EL (cell line): ENCODE results near the gene PTGFR.

ENCODE experiments used
- DNase-seq: peaks from one replicate; pipeline ENCODE4 v3.0.0-alpha.2; 2016

The PTGFR gene

DNA sequence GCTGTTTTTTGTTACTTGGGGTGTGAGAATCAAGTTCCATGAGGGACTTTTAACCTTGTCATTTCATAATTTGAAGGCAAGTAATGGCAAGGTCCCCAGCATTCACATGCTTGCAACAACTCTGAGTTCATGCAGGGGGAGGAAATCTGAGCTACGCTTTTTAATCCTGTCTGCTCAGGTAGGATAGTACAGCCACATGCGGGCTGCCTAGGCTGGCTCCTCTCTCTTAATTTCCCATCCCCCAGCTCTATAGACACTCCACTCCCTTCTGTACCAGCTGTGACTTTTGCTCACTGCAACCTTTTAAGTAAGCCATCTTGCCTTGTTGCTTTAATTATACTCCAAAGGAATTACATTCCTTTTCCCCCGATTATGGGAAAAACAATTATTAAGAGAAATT is 30.1 kb downstream of the PTGFR start:
- DNase-seq = no peak

DNA sequence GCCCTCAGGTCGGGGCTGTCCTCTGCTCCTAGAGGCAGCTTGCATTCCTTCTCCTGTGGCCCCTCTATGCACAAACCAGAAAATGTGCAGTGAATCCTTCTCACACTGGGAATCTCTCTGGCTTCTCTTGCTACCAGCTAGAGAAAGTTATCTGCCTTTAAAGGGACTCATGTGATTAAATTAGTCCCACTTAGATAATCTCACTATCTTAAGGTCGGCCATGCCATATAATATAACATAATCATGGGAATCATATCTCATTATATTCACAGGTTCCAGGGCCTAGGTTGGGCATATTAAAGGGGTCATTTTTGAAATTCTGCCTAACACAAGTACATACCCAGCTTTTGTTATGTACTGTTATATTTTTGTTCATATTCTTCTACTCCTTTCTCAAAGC is 31.4 kb downstream of the PTGFR start:
- no peak for DNase-seq

DNA sequence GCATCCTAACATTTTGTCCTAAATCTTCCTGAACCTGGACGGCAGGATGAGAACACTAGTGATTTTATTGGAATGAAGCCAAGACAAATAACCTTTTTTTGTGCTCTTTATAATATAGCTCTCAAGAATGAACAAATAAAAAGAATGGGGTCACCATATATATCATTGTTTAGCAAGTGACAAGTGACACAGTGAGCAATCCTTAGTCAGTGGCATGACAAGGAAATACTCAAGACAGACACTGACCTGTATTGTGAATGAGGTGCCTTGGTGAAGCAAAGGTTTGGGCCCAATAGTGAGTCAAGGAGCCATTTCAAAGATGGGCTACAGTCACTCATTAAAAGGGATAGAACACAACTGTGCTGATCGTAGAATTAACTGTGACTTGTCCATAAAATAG is 35.7 kb downstream of the PTGFR start:
- no peak for DNase-seq

DNA sequence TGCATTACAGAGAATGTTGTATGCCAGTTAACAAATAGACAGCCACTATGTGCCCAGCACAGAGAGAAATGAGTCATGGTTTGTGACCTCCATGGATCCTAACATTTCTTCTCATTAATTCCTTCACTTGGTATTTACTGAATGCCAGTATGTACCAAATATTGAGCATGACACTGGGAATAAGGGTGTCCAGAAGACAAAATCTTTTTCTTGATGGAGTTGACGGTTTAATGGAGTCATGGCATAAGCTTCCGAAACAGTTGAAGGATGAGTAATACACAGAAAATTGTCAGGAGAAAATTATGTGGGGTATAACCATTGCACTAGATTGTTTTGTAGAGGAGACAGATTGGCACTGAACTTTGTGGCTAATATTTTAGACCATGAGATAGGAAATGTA is 36.9 kb downstream of the PTGFR start:
- peak; percentile 66 for DNase-seq

DNA sequence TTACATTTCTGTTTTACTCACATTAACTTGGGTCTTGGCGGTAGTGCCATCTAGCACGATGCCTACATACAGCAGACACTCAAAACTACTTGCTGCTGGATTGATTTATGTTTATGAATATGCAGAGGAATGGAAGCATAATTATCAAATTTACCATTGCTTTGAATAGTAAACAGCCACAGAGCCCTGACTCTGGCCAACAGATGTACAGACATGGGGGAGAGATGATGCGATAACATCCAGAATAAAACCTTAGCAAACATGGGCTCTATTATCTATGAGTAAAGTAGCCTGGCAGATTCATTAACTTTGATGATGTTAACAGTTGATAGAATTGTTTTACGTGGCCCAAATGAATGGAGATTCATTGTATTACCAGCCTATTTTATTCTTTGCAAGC is 42.8 kb downstream of the PTGFR start:
- no peak for DNase-seq

DNA sequence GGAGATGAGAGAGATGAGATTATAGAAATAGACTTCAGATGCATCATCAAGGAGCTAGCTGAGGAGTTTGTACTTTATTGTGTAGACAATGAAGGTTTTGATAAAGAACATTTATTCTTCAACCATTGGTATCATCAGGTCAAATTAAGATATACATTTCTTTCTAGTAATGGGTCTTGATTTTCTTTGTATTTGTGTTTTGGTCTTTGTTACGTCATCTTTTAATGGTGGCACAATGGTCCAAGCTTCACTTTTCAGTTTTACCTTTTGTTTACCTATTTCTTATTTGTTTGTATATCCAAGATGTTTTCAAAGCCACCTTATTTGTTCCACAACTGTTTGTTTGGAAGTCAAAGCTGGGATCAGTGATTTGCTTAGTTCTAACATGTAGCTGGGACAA is 44.5 kb downstream of the PTGFR start:
- DNase-seq = no peak

DNA sequence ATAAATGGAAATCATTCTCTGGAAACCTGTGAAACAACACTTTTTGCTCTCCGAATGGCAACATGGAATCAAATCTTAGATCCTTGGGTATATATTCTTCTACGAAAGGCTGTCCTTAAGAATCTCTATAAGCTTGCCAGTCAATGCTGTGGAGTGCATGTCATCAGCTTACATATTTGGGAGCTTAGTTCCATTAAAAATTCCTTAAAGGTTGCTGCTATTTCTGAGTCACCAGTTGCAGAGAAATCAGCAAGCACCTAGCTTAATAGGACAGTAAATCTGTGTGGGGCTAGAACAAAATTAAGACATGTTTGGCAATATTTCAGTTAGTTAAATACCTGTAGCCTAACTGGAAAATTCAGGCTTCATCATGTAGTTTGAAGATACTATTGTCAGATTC is 45.7 kb downstream of the PTGFR start:
- DNase-seq = peak; percentile 69

DNA sequence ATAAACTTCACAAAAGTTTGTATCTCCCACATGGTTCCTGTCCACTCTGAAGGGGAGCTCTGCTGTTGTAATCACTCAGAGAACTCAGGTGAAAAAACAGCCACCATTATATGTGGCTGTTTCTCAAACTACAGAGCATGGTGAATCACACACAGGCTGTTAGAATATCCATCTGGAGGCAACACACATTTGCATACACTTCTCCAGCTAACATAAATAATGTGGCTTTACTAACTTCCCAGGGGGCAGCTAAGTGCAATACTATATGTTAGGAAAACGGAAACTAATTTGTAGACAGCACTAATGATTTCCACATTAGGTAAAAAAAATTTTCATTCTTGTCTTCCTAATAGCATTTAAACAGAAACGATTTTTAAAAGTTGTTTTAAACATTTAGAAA is 49.3 kb downstream of the PTGFR start:
- no peak for DNase-seq

DNA sequence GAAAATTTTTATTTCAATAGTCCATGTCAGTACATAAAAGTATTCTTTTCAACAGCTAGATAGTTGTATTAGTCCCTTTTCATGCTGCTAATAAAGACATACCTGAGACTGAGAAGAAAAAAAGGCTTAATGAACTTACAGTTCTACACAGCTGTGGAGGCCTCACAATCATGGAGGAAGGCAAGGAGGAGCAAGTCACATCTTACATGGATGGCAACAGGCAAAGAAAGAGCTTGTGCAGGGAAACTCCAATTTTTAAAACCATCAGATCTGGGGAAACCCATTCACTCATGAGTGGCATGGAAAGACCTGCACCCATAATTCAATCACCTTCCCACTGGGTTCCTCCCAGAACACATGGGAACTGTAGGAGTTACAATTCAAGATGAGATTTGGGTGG is 50.7 kb downstream of the PTGFR start:
- no peak for DNase-seq

DNA sequence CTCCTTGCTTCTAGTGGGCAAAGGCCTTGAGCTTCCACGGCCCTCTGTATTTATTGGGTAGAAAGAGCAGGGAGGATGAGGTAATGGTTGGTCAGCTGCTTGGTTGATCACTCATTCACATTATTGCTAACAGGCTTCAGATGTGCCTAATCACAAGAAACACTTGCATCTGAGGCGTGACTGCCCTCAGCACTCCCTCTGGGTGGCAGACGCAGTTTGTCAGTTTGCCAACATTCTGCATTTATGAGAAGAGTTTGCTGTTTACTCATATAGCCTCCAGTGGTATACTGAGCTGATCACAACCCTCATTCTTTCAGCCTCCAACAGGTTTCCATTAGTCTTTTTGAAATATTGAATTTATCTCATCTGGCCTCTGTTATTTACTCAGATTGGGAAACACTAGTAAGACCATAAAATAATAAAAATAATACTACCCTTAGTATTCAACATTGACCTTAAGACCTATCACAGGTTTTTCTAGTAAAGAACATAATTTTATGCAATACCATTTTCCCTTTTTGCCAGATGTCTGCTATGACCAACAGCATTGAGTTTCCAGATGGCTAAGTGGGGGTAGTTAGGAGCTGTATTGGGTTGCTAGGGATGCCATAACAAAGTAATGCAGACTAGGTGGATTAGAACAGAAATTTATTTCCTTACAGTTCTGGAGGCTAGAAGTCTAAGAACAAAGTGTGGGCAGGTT is 53.3 kb downstream of the PTGFR start:
- peak; percentile 73 for DNase-seq

DNA sequence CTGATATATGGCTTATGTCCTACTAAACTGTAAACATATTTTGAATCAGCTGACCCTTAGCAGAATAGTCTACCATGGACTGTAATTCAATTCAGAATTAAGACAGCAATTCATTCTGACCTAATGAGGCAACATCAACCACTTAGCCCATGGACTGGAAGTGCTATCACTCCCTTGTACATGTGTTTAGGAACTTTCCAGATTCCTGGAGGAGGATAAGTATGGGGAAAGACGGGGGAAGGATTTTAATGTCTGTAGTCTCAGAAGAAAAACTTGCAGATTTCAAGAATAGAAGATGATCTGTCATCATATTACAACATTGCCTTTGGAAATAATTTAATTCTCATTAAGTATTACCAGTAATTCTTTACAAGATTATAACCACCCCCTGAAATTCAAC is 56.3 kb downstream of the PTGFR start:
- DNase-seq = no peak

DNA sequence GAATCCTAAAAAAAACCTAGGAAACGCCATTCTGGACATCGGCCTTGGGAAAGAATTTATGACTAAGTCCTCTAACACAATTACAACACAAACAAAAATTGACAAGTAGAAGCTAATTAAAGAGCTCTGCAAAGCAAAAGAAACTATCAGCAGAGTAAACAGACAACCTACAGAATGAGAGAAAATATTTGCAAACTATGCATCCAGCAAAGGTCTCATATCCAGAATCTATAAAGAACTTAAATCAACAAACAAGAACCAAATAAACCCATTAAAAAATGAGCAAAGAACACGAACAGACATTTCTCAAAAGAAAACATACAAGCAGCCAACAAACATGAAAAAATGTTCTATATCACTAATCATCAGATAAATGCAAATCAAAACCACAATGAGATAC is 58.6 kb downstream of the PTGFR start:
- no peak for DNase-seq

DNA sequence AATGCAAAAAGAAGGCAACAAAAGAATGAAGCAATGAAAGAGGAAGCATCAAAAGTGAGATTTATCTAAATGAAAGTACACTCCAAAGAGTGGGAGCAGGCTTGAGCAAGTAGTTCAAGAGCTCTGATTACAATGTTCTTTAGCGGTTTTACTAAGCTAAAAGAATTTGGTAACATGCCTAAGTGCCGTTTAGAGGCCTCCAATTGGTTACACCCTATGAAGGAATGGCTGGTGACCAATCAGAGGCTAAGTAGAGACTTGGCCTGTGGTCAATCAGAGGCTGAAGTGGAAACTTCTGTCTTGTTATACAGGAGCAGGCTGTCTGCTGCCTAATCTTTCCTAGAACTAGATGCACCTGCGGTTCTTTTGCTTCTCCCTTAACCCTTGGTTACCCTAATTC is 59.1 kb downstream of the PTGFR start:
- no peak for DNase-seq

DNA sequence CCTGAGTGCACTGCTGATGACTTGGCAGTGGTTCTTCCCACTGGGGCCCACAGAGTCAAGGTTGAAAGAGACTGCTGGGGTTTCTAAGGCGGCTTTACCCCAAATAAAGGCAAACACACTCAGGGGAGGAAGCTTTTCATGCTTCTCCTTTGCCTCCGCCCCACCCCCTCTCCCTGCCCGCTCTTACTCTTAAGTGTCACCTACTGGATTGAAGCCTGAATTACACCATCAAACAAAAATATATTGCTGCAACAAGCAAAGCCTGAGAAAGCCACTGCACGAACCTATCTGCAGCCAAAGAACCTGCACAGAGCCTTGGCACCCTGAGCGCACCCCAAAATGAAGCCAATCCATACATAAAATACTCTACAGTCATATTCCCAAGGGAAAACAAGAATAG is 63.1 kb downstream of the PTGFR start:
- no peak for DNase-seq

DNA sequence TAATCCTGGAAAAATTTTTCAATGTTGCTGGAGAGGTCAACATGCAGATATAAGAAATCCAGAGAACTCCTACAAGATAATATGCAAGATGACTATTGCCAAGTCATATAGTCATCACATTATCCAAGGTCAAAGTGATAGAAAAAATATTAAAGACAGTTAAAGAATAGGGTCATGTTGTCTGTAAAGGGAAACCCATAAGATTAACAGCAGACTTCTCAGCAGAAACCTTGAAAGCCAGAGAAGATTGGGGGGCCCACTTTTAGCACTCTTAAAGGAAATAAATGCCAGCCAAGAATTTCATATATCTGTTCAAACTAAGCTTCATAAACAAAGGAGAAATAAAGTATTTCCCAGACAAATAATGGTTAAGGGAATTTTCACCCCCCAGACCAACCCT is 64.1 kb downstream of the PTGFR start:
- DNase-seq = no peak

DNA sequence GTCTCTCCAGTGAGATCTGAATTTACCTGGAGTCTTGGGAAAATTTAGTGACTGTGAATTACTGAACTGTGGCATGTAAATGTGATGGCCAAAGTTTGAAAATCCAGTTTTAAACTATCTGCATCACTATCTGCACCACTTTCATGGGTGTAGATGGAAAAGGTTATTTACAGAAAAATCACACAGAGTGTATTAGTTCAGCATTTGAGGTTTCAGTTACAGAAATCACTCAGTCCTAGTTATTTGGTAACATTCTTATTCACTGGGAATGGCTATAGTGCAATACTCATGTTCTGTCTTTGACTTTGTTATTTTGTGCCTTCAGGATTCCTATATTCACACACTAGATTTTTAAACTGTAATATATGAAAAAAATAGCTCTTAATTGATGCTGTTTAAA is 68.9 kb downstream of the PTGFR start:
- no peak for DNase-seq

DNA sequence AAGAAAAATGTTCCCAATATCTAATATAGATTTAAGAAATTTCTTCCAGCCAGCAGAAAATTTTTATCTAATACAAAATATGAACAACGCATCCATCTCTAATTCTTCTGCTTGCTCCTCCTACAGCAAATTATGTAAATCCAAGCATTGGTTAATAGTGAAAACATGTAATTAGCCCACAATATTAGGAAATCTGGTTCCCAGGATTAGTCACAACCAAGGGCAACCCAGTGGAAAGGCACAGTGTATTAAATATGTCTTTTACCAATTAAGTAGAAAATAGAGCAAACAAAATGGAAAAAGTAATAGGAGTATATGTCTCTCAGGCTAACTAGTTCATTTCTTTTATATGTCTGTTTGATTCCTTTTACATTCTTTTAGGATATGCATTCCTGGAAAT is 70.0 kb downstream of the PTGFR start:
- no peak for DNase-seq

DNA sequence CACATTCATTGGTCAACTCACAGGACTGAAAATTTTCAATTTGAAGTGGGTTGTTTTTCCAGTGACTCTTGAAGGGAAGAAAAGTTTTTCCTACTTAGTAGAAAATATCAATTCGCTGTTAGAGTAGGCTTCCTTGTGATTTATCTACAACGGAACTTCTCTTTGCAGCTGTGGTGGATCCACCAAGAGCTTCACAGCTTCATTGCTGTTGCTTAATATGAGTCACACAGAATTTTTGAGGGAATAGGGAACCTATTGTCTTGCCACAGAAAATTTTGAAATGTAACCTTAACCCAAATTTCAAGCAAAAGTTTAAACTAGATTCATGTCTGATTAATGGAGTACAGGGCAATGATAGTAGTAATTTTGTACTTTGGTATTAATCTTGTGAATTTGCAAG is 71.1 kb downstream of the PTGFR start:
- no peak for DNase-seq

DNA sequence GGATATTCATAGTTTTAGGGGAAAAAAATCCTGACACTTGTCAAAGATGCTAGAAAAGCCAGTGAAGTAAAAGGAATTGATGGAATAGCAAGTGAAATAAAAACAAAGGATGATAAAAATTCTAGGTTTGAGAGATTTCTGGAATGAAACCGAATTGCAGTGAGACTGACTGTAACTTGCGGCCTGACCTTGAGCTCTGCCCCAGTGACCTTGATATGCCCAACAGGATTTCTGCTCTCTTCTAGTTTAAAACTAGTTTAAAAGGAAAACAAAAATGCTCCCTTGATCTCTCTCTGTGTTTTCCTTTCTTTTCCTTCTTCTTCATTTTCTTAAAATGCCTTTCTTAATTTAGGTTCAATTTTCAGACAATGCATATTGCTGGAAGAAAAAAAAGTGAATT is 74.6 kb downstream of the PTGFR start:
- no peak for DNase-seq

DNA sequence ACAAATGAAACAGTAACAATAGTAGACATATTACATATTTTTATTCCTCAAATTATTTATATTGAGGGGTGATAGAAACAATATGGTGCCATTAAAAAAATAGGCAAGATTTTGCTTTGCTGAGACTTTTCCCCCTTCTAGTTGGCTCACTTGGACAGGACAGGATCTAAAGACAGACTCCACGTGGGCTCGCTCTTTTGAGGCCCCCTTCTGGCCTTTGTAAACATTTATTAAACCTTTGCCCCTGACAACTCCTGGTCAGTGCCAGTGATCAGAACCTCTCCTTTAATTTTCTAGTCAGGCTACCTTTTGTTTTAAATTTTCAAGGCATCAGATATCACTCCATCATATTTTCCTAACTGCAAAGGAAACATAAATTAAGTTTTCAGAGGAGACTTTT is 79.8 kb downstream of the PTGFR start:
- peak; percentile 11 for DNase-seq

DNA sequence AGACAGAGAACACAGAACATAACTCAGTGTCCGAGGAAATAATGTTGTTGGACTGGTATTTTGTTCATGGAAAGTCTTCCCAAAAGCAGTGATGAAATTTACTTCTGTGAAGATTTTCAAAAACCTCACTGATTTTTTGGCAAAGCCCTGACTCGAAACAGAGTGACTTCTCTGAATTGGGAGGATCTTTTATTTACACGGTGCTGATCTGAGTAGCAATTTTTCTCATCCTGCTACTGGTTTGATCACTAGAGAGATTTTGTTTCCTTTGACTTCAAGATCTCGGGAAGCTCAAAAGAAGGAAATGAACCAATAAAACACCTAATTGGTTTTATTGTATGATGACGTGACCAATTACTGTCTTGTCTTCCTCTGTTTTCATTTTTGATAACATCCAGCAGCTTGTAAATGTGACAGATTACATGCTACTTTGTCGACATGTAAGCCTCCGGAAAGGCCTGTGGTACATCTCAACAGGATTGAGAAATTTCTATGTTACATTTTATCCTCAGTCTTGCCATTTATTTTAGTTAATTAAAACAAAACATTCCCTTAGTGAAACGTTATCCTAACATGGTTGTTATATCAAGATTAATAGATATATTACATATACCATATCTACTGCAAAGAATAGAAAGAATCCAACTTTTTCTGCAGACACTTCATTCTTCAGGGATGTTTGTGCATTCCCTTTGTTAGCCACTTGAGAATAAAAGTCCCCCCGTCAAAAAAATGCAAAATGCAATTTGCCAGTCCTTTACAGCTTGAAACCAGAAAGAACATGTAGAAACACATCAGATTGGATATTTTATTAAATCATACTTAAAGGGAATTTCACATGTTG is 86.7 kb downstream of the PTGFR start:
- no peak for DNase-seq

DNA sequence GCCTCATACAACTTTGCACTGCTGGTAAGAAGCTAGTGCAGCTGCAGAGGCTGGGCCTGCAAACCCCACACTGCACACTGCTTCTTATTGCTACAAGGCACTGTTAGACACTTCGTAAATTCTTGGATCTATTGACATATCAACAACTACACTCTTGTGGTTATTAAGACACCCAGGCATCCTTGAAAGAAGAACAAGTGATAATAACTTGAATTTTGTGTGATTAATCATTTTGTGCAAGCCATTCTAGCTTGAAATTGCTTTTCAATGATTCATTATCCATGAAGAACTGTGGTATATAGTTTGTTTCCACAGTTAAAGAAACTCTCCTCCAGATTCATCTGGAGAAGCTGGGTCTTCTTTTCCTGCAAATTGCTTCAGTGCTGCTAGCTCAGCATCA is 95.8 kb downstream of the PTGFR start:
- DNase-seq = peak; percentile 70

DNA sequence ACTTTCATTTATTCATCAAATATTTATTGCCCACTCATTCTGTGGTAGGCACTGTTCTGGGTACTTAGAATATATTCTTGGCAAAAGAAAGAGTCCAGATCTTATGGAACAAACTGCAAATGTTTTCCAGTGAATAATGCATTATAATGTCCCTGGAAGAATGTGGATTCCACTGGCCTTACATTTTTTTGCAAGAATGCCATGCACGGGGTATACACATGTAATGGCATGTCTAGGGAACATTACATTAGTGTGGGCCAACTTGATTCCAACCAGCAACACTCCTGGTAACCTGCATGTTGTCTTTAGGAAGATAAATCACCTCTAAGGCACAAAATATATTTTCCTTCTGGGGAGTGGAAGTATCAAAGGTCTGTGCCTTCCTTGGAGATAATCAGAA is 96.4 kb downstream of the PTGFR start:
- DNase-seq = peak; percentile 13
